ENCODE measurements around the gene ING4. TPM values are rescaled to one million over a fixed set of nuclear protein-coding genes. Genes with fewer than 3 reads are reported as not detected.
A peak's percentile ranks its signal among the peaks of the same experiment; 100 is the strongest.

The ING4 gene
- total RNA-seq, 1 donor from 2014 or later, result 45.7 TPM

- Histone ChIP-seq H3K4me3 (no peak overlapping the region), H3K9me3 (no peaks in the 10 kb centered on the region), H3K27me3 (no peaks in the 10 kb centered on the region), H3K36me3 (no peaks in the 10 kb centered on the region), H3K4me1 (peaks cover 42% of the 10 kb centered on the region), H3K27ac (no peak overlapping the region)
- intact Hi-C loops (cut with DNase I), result no loop called here
- DNase-seq (ENCODE audit: extremely low spot score in 2 of 2), result no peak
- TF ChIP-seq CTCF (IDR thresholded peaks at IDR 0.05) (no peak), POLR2A (IDR thresholded peaks at IDR 0.05) (no peak), POLR2AphosphoS5 (IDR thresholded peaks at IDR 0.05; ENCODE audit: insufficient read depth in 1 of 2, low read depth in 1 of 2) (no peak)
Observed at GRCh38 chr12:6685814-6686213, 22.9 kb upstream of the ING4 start.

- Histone ChIP-seq H3K27ac (no peak overlapping the region), H3K4me3 (no peak overlapping the region), H3K27me3 (no peaks in the 10 kb centered on the region), H3K9me3 (no peaks in the 10 kb centered on the region), H3K4me1 (peaks cover 31% of the 10 kb centered on the region), H3K36me3 (peaks cover 0 to 6% of the 10 kb centered on the region in 2 donors)
- intact Hi-C loops (cut with DNase I), result no loop called here
- TF ChIP-seq CTCF (IDR thresholded peaks at IDR 0.05) (peak in 1 of 3 experiments; percentile 24), POLR2AphosphoS5 (IDR thresholded peaks at IDR 0.05; ENCODE audit: insufficient read depth in 1 of 2, low read depth in 1 of 2) (no peak)
- no peak for DNase-seq (ENCODE audit: extremely low spot score in 2 of 2)
Observed at GRCh38 chr12:6684609-6685008, 21.7 kb upstream of the ING4 start.

- Histone ChIP-seq H3K36me3 (peaks cover 0 to 81% of the 10 kb centered on the region in 2 donors), H3K9me3 (no peaks in the 10 kb centered on the region), H3K27me3 (no peaks in the 10 kb centered on the region), H3K27ac (no peak overlapping the region), H3K4me1 (peaks cover 6% of the 10 kb centered on the region), H3K4me3 (no peak overlapping the region)
- intact Hi-C loops (cut with DNase I), result no loop called here
- no peak for DNase-seq (ENCODE audit: extremely low spot score in 2 of 2)
- TF ChIP-seq POLR2AphosphoS5 (IDR thresholded peaks at IDR 0.05; ENCODE audit: insufficient read depth in 1 of 2, low read depth in 1 of 2), result no peak
Observed at GRCh38 chr12:6676962-6677361, 14.0 kb upstream of the ING4 start.

GRCh38 chr12:6672143-6672542, 9.2 kb upstream of the ING4 start:
- Histone ChIP-seq H3K27me3 (no peaks in the 10 kb centered on the region), H3K27ac (no peak overlapping the region), H3K9me3 (no peaks in the 10 kb centered on the region), H3K4me1 (no peaks in the 10 kb centered on the region), H3K4me3 (no peak overlapping the region), H3K36me3 (peaks cover 0 to 98% of the 10 kb centered on the region in 2 donors)
- no peak for DNase-seq (ENCODE audit: extremely low spot score in 2 of 2)
- intact Hi-C loops (cut with DNase I), result no loop called here
- TF ChIP-seq POLR2AphosphoS5 (IDR thresholded peaks at IDR 0.05; ENCODE audit: insufficient read depth in 1 of 2, low read depth in 1 of 2) (no peak), CTCF (IDR thresholded peaks at IDR 0.05) (no peak), POLR2A (IDR thresholded peaks at IDR 0.05) (no peak)

GRCh38 chr12:6667559-6668210, 4.8 kb upstream of the ING4 start:
- intact Hi-C loops (cut with DNase I), result no loop called here
- no peak for DNase-seq (ENCODE audit: extremely low spot score in 2 of 2)
- Histone ChIP-seq H3K9me3 (no peaks in the 10 kb centered on the region), H3K4me1 (no peaks in the 10 kb centered on the region), H3K27me3 (no peaks in the 10 kb centered on the region), H3K36me3 (peaks cover 0 to 59% of the 10 kb centered on the region in 2 donors), H3K27ac (no peak overlapping the region), H3K4me3 (no peak overlapping the region)
- TF ChIP-seq POLR2AphosphoS5 (IDR thresholded peaks at IDR 0.05; ENCODE audit: insufficient read depth in 1 of 2, low read depth in 1 of 2) (no peak), CTCF (IDR thresholded peaks at IDR 0.05) (no peak), POLR2A (IDR thresholded peaks at IDR 0.05) (no peak)
